Endothelial cell of umbilical vein (primary cell): Measurements from ENCODE around the gene UGT1A7.

Experiments
- EZH2 ChIP-seq: IDR thresholded peaks from 2 replicates; pipeline ENCODE4 v1.6.1; 2012; ENCODE audit warnings: borderline replicate concordance, low read depth, mild to moderate bottlenecking, moderate library complexity, low read length, inconsistent platforms; ENCODE audit not compliant: severe bottlenecking
- JUN ChIP-seq: IDR thresholded peaks from 2 replicates; pipeline ENCODE4 v1.6.1; 2011; ENCODE audit warnings: borderline replicate concordance, low read depth; ENCODE audit not compliant: insufficient read length, insufficient read depth
- MYC ChIP-seq: IDR thresholded peaks from one replicate; pipeline ENCODE4 v1.6.1; 2011; ENCODE audit warnings: mild to moderate bottlenecking, low read depth, low read length
- POLR2A ChIP-seq: IDR thresholded peaks from 2 replicates; pipeline ENCODE4 v1.6.1; 2012; ENCODE audit warnings: low read depth, mild to moderate bottlenecking, control low read depth, low read length
- POLR2AphosphoS5 ChIP-seq: IDR thresholded peaks from 2 replicates; pipeline ENCODE4 v1.6.1; 2012; ENCODE audit warnings: low read depth, mild to moderate bottlenecking, control low read depth, low read length, moderate library complexity; ENCODE audit not compliant: insufficient read depth
- TF ChIP-seq, protein P1 (sequence below), 2 donors: IDR thresholded peaks; 1 replicate in 1 of 2; 2 replicates in 1 of 2; pipeline ENCODE4 v1.5.1; 2011; ENCODE audit warnings: low read length in 2 of 2, mild to moderate bottlenecking in 2 of 2, moderate library complexity in 2 of 2, control low read depth in 1 of 2, inconsistent platforms in 1 of 2, low read depth in 1 of 2; ENCODE audit not compliant: insufficient read depth in 1 of 2; ENCODE audit errors: extremely low read depth in 1 of 2
- TF ChIP-seq, protein P2 (sequence below): IDR thresholded peaks from 2 replicates; pipeline ENCODE4 v1.6.1; 2011; ENCODE audit not compliant: insufficient read depth, insufficient read length

DNA sequence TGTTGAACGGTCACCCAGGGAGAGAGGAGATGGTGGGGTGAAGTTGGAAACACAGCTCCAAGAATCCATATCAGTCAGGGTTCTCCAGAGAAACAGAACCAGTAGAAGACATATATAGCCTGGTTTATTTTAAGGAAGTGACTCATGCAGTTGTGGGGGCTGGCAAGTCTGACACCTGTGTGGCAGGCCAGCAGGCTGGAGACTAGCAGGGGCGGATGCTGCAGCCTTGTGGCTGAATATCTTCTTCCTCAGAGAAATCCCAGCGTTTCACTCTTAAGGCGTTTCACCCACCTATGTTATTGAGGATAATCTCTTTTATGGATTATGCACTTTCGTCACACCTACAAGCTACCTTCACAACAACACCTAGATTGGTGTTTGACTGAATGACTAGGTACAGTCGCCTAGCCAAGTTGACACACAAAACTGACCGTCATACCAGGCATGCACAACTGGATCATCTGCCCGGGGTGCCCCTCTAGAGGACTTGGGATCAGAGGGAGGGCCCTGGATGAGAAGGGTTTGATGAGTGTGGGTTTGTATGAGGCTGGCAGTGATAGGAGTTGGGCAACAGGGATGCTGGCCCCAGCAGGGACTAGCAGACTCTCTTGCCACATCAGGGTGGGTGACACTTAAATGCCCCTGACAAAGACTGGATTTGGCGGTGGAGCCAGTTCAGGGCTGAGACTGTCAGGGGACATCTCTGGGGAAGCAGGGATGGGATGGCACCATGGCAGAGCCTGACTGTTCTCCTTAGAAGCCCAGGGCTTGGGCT, 119.8 kb downstream of the UGT1A7 start:
- TF ChIP-seq, protein P1, sequence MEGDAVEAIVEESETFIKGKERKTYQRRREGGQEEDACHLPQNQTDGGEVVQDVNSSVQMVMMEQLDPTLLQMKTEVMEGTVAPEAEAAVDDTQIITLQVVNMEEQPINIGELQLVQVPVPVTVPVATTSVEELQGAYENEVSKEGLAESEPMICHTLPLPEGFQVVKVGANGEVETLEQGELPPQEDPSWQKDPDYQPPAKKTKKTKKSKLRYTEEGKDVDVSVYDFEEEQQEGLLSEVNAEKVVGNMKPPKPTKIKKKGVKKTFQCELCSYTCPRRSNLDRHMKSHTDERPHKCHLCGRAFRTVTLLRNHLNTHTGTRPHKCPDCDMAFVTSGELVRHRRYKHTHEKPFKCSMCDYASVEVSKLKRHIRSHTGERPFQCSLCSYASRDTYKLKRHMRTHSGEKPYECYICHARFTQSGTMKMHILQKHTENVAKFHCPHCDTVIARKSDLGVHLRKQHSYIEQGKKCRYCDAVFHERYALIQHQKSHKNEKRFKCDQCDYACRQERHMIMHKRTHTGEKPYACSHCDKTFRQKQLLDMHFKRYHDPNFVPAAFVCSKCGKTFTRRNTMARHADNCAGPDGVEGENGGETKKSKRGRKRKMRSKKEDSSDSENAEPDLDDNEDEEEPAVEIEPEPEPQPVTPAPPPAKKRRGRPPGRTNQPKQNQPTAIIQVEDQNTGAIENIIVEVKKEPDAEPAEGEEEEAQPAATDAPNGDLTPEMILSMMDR (IDR thresholded peaks at IDR 0.05; ENCODE audit: extremely low read depth in 1 of 2, insufficient read depth in 1 of 2, low read depth in 1 of 2, low read length in 2 of 2): no peak
- TF ChIP-seq, protein P2, sequence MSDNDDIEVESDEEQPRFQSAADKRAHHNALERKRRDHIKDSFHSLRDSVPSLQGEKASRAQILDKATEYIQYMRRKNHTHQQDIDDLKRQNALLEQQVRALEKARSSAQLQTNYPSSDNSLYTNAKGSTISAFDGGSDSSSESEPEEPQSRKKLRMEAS: no peak
- TF ChIP-seq POLR2AphosphoS5: no peak
- no peak for TF ChIP-seq POLR2A
- TF ChIP-seq JUN: no peak
- no peak for TF ChIP-seq MYC
- TF ChIP-seq EZH2: no peak
